Cortex of kidney (tissue), 1 donor: Measurements from ENCODE around the gene OR4P4.

Experiments used
- DNase-seq: peaks from one replicate; lab custom pipeline; 2025; lab: John Stamatoyannopoulos, UW

The OR4P4 gene

DNA sequence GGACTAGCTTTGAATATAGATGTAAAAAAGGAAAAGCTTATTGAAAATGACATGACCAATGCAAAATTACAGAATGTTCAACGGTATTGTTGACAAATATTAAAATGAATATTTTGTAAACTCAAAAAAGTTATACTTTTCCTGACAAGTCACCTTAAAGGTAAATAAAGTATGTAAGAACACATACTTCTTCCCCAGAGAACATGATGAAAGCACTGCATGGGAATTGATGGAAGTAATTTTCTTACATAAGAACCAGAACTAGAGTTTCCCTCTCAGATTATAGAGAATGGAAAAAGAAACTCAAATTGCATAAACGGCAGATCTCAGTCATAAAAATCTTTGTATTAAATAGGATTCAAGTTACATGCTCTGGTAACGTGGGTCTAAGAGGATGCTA is at the start of gene OR4P4:
Gene OR4P4 (plus strand): TSS at position 301 of the 400 bp plus-strand sequence.
- DNase-seq: no peak

DNA sequence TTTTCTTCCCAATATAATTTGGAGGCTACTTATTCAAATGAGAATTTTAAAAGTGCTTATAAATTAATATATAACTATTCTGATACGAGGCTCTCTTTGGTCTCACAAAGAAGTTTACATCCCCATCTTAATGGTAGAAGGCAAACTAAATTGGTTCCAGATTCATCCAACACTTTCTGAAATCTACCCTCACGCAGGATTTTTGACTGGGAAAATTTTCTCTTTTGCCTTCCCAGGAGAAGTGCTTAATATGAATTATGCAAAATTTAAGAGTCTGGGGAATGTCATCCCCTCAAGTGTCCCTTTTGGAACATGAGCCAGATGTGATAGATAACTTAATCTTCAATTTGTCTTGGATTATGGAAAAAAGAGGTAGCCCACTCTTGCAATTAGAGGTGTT is 27.4 kb upstream of the OR4P4 start, which contains the start of gene OR4C11:
Gene OR4C11 (minus strand): TSS at position 101 of the 400 bp plus-strand sequence. CDS start 3,272 bp downstream, outside the sequence.
- no peak for DNase-seq

GRCh38 chr11:55624531-55624930 is 10.4 kb upstream of the OR4P4 start:
- DNase-seq: no peak

GRCh38 chr11:55648027-55648426 is 13.1 kb downstream of the OR4P4 start, which contains the start of gene OR4S2:
TSS of gene OR4S2 (plus strand) at chr11:55648327. CDS start at chr11:55650904, 2,577 bp downstream.
- no peak for DNase-seq

GRCh38 chr11:55652560-55652959 is 17.6 kb downstream of the OR4P4 start:
- no peak for DNase-seq

DNA sequence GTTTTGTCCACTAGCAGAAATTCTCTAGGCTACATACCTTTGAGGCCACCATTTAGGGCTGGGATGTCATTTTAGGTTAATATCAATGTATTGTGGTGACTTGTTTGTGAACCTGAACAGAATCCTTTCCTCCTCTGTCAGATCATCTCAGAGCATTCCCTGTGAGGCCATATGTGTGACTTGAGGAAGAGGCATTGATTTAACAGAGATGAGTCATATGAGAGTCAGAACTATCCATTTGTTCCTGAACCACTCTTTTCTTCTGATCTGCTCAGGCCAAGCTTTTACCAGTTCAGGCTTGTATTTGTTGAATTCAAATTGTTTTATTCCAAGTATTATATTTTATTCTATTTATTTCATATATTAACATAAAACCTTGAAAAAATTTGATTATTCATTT is 20.2 kb downstream of the OR4P4 start:
- DNase-seq: no peak

DNA sequence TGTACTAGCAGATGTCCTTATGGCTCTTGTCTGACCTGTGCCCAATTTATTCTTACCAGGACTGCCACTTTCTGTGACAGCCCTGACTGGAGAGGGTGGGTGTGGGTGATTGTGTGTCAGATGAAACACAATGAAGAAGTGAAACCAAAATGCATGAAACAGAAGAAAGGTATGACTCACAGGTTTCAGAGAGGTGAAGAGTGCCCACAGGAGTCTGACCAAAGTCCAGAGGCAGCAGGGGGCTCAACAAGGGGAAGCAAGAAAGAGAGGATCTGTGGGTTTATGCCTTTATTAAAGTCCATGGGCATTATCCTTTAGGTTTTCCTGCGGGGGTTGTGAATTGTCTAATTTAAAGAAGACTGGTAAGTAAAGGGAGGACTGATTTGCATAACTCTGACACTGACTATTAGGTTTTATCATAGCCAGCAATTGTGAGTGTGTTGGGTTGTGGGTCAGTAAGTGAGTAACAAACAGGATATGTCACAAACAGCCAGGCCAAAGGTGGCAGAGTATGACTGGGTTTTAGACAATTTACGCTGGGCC is 23.2 kb downstream of the OR4P4 start:
- DNase-seq: no peak

DNA sequence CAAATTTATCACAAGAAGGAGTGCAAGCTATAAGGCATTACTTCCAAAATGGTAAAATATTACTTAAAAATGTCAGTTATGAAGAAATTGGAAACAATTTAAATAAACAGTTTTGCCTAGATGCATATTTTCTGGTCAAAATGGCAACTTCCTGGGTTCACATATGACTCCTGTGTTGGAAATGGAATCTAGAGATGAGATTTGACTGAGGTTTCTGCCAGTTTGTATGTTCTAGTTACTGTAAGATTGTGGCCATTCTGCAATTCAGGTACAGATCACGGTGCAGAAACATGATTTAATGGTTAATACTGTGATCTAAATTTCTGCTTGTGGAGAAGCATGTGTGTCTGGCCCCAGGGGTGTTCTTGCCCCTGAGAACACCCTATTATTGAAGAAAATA is 23.7 kb downstream of the OR4P4 start:
- no peak for DNase-seq

- DNase-seq: no peak
Measured at GRCh38 chr11:55661901-55662300, 27.0 kb downstream of the OR4P4 start, which contains the start of gene OR4C6. TSS of gene OR4C6 (plus strand) at chr11:55662201. CDS start at chr11:55665167, 2,966 bp downstream.

GRCh38 chr11:55669376-55669775 is 34.5 kb downstream of the OR4P4 start:
- no peak for DNase-seq

DNA sequence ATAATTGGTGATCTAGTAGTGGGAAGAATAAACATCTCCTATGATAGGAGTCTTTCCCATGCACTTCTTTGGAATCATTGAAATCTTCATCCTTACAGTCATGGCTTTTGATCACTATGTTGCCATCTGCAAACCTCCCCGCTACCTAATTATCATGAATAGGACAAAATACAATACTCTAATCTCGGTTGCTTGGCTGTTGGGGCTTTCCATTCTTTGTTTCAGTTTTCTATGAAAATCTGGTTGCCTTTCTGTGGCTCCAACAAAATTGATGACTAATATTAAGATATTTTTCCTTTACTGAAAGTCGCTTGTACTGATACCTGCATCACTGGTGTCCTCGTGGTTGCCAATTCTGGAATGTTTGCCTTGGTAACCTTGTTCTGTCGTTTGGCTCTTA is 38.9 kb downstream of the OR4P4 start:
- no peak for DNase-seq
